Mesothelial cell of epicardium (in vitro differentiated cells): ENCODE data around the gene LAMTOR1. TPM values are rescaled to one million over a fixed set of nuclear protein-coding genes. Genes with fewer than 3 reads are reported as not detected.
A peak's percentile ranks its signal among the peaks of the same experiment; 100 is the strongest.

ENCODE experiments used
- DNase-seq, 2 experiments: peaks; one replicate each; pipeline ENCODE4 v3.0.0; 2021; ENCODE audit warnings: low spot score in 2 of 2; ENCODE audit not compliant: unreplicated experiment in 2 of 2
- H3K27ac Mint-ChIP-seq: 2 replicates; pipeline ENCODE4 v1.8.0; 2021; ENCODE audit warnings: mixed read lengths
- H3K27me3 Mint-ChIP-seq: 2 replicates; pipeline ENCODE4 v1.8.0; 2021; ENCODE audit warnings: low read depth, mixed read lengths
- H3K36me3 Mint-ChIP-seq: 2 replicates; pipeline ENCODE4 v1.8.0; 2021; ENCODE audit warnings: mixed read lengths
- H3K4me1 Mint-ChIP-seq: 2 replicates; pipeline ENCODE4 v1.8.0; 2021; ENCODE audit warnings: mixed read lengths
- H3K4me3 Mint-ChIP-seq: 2 replicates; pipeline ENCODE4 v1.8.0; 2021; ENCODE audit warnings: mild to moderate bottlenecking, moderate library complexity, mixed read lengths
- H3K9me3 Mint-ChIP-seq: 2 replicates; pipeline ENCODE4 v1.8.0; 2021; ENCODE audit warnings: mixed read lengths
- total RNA-seq: library from RNA; stranded (reverse); gene quantifications from 3 replicates; pipeline ENCODE4 v1.2.1, GENCODE V29; 2021
- TF ChIP-seq, protein P1 (sequence below): fragments of 200-600 bp; sonication (generic); IDR thresholded peaks from one replicate; pipeline ENCODE4 v1.5.0; 2021; ENCODE audit warnings: antibody characterized with exemption; ENCODE audit not compliant: unreplicated experiment

Gene LAMTOR1
- total RNA-seq, 1 donor from 2014 or later: 69.1 TPM

DNA sequence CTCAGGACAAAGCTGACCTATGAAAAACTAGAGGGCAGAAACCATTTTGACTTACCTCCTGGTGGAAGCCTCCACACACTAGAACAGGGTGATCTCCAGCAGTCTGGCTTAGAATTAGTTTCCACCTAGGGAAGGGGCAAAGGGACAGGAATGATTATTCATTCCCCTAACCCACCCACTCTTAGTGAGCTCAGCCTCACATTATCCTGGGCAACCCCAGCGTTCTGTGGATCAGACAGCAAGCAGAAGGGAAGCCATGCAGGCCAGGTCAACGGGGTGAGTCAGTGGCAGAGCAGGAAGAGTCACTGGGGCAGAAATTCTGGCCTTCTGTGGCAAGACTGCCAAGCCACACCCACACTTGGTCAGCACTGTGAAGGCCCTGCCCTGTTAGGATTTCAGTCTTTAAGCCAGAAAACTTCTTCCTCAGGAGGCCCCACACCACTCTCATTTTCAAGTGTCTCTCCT, 33.3 kb downstream of the LAMTOR1 start:
- Mint-ChIP-seq H3K27me3 (no peaks in the 10 kb centered on the region), H3K9me3 (no peaks in the 10 kb centered on the region), H3K36me3 (peaks cover 7% of the 10 kb centered on the region), H3K4me3 (no peak overlapping the region), H3K4me1 (peaks cover 30% of the 10 kb centered on the region), H3K27ac (peak overlapping the region; percentile 44)
- no peak for DNase-seq
- TF ChIP-seq, protein P1, sequence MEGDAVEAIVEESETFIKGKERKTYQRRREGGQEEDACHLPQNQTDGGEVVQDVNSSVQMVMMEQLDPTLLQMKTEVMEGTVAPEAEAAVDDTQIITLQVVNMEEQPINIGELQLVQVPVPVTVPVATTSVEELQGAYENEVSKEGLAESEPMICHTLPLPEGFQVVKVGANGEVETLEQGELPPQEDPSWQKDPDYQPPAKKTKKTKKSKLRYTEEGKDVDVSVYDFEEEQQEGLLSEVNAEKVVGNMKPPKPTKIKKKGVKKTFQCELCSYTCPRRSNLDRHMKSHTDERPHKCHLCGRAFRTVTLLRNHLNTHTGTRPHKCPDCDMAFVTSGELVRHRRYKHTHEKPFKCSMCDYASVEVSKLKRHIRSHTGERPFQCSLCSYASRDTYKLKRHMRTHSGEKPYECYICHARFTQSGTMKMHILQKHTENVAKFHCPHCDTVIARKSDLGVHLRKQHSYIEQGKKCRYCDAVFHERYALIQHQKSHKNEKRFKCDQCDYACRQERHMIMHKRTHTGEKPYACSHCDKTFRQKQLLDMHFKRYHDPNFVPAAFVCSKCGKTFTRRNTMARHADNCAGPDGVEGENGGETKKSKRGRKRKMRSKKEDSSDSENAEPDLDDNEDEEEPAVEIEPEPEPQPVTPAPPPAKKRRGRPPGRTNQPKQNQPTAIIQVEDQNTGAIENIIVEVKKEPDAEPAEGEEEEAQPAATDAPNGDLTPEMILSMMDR: no peak

DNA sequence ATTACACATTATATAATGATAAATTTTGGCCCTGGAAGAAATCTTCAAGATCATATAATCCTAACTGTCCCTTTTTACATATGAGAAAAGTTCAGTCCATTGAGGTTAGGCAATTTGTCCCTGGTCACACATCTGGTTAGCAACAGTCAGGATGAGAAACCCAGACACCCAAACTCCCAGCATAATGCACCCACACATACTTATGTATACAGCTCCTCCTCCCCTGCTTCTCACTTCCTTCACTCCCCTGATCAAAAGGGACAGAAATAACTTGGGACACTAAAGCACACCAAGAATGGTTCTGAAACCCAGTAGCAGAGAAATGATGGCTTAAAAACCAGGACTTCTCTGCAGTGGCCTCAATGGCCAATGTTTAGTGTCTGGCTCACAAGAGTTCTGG, 33.9 kb downstream of the LAMTOR1 start:
- Mint-ChIP-seq H3K4me1 (peaks cover 30% of the 10 kb centered on the region), H3K9me3 (no peaks in the 10 kb centered on the region), H3K27me3 (no peaks in the 10 kb centered on the region), H3K4me3 (no peak overlapping the region), H3K27ac (peak overlapping the region; percentile 44), H3K36me3 (peaks cover 7% of the 10 kb centered on the region)
- TF ChIP-seq, protein P1: no peak
- no peak for DNase-seq

DNA sequence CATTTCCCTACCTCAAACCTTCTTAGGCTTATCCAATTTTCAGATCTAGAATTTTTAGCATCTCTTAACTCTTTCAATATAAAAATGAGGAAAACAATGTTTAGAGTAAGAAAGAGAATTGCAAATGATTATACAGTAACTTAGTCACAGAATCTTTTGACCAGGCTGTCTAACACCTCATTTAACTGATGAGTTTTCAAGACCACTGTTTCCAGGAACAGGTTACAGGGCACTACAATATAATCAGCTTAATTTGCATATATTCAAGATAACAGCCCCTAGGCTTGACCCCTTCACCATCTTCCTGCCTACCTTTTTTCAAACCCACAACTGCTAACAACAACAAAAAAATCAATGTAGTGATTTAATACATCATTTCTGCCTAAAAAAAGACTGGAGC, 35.4 kb downstream of the LAMTOR1 start:
- no peak for DNase-seq
- TF ChIP-seq, protein P1: no peak
- no peaks in the 10 kb centered on the region for H3K27me3 Mint-ChIP-seq
- no peak overlapping the region for H3K4me3 Mint-ChIP-seq
- peaks cover 7% of the 10 kb centered on the region for H3K36me3 Mint-ChIP-seq
- peaks cover 30% of the 10 kb centered on the region for H3K4me1 Mint-ChIP-seq
- no peaks in the 10 kb centered on the region for H3K9me3 Mint-ChIP-seq
- H3K27ac Mint-ChIP-seq: no peak overlapping the region

DNA sequence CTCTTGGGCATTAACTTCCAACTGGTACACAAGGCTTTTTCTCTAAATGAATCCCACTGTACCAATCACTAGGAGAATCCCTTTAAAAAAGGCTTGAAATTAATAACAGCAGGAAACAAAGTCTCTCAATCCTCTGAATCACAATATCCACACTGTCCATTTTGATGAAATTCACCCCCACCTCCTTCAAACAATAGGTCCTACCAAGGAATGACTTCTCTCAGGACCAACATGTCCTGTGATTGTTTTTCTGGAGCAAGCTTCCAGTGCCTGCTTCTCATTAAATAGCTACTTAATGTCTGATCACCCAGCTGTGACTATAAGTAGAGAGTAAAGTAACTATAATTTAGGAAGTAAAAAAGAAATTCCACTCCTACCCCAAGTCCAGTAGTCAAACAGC, 35.8 kb downstream of the LAMTOR1 start:
- H3K4me3 Mint-ChIP-seq: no peak overlapping the region
- H3K4me1 Mint-ChIP-seq: peaks cover 26% of the 10 kb centered on the region
- H3K36me3 Mint-ChIP-seq: peaks cover 7% of the 10 kb centered on the region
- TF ChIP-seq, protein P1: no peak
- DNase-seq: no peak
- H3K9me3 Mint-ChIP-seq: no peaks in the 10 kb centered on the region
- H3K27ac Mint-ChIP-seq: no peak overlapping the region
- H3K27me3 Mint-ChIP-seq: no peaks in the 10 kb centered on the region

DNA sequence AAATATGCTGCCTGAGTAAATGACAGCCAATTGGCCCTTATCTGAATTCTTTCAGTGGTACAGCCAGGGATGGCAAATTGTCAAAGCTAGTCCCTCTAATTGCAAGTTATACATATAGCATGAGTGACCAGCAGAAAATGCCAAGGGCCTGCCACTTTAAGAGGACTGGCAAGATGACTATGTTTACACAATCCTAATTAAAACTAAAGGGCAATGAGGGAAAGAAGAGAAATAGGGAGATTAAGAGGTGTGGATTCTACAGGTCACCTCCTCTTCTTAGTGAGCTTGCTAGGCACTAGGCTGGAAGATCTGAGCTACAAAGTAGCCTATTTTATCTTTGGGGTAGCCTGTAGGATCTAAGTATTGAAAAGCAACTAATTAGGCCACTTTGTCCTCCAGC, 36.2 kb downstream of the LAMTOR1 start:
- no peak overlapping the region for H3K4me3 Mint-ChIP-seq
- no peaks in the 10 kb centered on the region for H3K27me3 Mint-ChIP-seq
- H3K27ac Mint-ChIP-seq: no peak overlapping the region
- peaks cover 21% of the 10 kb centered on the region for H3K4me1 Mint-ChIP-seq
- peaks cover 8% of the 10 kb centered on the region for H3K36me3 Mint-ChIP-seq
- H3K9me3 Mint-ChIP-seq: no peaks in the 10 kb centered on the region
- no peak for DNase-seq
- TF ChIP-seq, protein P1: no peak
